NCI-H446 (cell line): ENCODE data around the gene GLI1.
A peak's percentile ranks its signal among the peaks of the same experiment; 100 is the strongest.

Experiments
- DNase-seq, 2 experiments: peaks; one replicate each; lab custom pipeline; 2025; lab: John Stamatoyannopoulos, UW

GLI1 gene

DNA sequence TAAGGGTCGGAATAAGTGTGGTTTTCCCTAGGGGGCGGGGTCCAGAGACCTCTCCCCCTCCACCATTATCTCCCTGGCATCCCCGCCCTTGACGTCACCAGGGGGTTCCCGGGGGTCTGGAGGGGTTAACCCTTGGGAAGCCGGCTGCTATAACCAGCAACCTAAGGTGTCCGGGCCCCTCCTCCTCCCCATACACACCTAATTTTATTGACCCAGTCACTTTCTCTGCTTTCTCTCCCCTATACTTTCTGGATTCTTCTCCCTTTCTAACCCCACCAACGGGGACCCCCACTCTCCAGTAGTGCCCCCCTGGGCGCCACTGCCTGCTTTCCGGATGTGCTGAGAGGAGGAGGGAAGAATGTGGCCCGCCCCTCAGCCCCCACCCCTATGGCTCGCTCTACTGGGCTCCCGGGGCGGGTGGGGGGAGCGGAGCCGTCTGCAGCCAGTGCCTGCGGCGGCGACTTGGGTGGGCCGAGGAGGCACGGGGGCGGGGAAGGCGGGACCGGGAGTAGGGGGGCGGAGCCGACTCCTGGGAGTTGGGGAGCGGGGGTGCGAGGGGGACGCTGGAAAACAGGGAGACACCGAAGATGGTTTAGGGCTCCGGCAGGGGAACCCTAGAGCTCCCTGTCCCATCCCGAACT, 1.8 kb downstream of the GLI1 start:
- DNase-seq = peak in 1 of 2 experiments; percentile 36

- no peak for DNase-seq
These were observed 2.3 kb downstream of the GLI1 start for GRCh38 chr12:57461917-57462250.

DNA sequence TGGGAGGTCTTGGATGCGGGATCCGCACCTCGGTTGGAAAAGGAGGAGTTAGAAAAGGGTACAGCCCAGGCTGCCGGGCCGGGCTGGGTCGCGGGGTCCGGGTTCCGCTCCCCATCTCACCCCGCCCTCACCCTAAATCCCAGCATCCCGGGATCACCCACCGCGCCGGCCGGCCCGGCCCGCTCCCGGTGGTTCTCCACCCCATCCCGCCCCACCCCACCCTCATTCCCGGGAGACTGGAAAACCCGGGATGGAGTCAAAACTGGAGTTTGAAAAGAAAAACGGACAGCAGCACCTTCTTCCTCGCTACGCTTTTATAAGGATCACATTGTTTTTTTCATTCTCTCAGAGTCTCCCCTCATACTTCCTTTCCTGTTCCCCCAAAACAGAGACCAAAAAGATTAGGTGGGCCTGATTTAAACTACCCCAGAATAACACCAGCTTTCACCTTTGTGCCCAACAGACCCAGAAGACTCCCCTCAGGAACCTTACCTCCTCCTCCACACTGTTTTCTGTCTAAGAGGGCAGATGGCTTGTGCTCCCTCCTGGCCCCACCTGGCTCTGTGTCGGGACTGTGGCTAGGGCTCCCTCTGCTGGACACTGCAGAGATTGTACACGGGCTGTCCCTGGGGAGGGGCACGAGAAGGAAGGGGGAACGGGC, 2.8 kb downstream of the GLI1 start:
- DNase-seq = peak; percentile 81 to 90

GRCh38 chr12:57462912-57463253, 3.3 kb downstream of the GLI1 start:
- no peak for DNase-seq

- DNase-seq = no peak
These were observed 5.0 kb downstream of the GLI1 start for GRCh38 chr12:57464569-57464968.

- no peak for DNase-seq
These were observed 5.6 kb downstream of the GLI1 start for GRCh38 chr12:57465030-57465746.

DNA sequence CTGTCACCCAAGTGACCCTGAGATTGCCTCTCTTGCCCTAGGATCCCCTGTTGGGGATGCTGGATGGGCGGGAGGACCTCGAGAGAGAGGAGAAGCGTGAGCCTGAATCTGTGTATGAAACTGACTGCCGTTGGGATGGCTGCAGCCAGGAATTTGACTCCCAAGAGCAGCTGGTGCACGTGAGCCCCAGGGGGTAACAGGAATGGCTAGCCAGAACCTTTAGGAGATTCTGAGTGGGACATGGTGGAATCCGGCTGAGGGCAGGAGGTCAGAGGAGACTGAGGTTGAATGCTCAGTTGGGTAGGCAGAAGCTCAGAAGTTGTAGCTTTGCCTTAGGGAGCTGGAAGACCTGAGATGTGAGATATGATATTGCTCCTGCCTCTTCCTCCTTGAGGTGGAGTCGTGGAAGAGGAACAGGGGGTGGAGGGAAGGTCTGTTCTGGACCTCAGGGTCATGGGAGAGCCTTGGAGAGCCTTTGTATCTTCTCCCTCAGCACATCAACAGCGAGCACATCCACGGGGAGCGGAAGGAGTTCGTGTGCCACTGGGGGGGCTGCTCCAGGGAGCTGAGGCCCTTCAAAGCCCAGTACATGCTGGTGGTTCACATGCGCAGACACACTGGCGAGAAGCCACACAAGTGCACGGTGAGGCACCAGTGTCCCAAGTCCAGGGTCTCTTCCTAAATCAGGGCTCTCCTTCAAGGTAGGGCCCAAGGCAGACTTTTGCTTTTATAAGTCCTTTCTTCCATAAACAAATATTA, 6.3 kb downstream of the GLI1 start:
- DNase-seq = no peak

DNA sequence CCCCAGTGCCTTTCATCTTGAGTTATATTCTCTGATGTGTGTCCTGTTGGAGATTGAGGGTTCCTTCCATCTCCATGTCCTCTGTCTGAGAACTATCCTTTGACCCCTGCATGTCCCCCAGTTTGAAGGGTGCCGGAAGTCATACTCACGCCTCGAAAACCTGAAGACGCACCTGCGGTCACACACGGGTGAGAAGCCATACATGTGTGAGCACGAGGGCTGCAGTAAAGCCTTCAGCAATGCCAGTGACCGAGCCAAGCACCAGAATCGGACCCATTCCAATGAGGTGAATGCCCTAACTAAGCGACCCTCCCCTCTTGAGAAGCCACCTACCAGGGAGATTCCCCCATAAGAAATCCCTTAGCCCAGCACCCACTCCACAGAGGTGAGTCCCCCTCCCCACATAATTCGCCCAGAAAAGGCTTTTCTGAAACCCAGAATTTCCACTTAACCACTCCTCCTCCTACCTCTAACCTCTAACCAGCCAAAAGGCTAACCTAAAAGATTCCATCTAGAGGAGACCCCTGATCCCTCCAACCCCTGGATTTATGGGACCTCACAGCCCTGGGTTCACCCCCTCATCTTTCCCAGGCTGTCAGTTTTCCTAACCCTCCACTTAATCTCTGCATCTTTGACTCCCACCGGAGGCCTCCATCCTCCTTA, 7.8 kb downstream of the GLI1 start:
- no peak for DNase-seq

DNA sequence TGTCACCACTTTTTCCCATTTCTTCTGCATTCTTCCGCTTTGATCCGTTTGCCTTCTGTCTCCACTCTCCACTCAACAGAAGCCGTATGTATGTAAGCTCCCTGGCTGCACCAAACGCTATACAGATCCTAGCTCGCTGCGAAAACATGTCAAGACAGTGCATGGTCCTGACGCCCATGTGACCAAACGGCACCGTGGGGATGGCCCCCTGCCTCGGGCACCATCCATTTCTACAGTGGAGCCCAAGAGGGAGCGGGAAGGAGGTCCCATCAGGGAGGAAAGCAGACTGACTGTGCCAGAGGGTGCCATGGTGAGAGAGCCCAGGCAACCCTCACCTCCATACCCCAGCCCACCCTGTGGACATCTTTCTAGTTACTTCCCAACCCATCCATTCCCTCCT, 8.3 kb downstream of the GLI1 start:
- no peak for DNase-seq

DNA sequence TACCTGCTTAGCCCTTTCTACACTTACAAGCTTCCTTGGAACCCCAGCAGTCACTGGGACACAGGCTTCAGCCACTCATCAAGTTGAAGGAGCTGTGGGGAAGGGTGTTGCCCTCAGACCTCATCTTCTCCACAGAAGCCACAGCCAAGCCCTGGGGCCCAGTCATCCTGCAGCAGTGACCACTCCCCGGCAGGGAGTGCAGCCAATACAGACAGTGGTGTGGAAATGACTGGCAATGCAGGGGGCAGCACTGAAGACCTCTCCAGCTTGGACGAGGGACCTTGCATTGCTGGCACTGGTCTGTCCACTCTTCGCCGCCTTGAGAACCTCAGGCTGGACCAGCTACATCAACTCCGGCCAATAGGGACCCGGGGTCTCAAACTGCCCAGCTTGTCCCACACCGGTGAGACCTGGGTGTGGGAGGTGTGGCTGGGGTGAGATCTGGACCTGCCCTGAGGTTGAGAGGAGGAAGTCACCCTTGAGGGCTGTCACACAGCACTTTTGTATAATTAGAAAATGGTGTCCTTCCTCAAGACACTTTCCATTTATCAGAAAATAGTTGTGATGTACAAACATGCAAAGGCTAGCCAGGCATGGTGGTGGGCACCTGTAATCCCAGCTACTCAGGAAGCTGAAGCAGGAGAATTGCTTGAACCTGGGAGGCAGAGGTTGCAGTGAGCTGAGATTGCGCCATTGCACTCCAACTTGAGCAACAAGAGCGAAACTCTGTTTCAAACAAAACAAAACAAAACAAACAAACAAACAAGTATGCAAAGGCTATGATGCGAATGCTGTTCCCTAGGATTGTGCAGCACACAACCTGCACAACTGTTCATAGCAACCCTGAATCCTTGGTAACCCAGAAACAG, 9.9 kb downstream of the GLI1 start:
- no peak for DNase-seq

DNA sequence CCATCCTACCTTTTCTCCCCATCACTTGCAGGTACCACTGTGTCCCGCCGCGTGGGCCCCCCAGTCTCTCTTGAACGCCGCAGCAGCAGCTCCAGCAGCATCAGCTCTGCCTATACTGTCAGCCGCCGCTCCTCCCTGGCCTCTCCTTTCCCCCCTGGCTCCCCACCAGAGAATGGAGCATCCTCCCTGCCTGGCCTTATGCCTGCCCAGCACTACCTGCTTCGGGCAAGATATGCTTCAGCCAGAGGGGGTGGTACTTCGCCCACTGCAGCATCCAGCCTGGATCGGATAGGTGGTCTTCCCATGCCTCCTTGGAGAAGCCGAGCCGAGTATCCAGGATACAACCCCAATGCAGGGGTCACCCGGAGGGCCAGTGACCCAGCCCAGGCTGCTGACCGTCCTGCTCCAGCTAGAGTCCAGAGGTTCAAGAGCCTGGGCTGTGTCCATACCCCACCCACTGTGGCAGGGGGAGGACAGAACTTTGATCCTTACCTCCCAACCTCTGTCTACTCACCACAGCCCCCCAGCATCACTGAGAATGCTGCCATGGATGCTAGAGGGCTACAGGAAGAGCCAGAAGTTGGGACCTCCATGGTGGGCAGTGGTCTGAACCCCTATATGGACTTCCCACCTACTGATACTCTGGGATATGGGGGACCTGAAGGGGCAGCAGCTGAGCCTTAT, 10.8 kb downstream of the GLI1 start:
- DNase-seq = no peak

- no peak for DNase-seq
These were observed 11.5 kb downstream of the GLI1 start for GRCh38 chr12:57470970-57471656.

GRCh38 chr12:57471661-57472060, 12.1 kb downstream of the GLI1 start:
- DNase-seq = no peak

DNA sequence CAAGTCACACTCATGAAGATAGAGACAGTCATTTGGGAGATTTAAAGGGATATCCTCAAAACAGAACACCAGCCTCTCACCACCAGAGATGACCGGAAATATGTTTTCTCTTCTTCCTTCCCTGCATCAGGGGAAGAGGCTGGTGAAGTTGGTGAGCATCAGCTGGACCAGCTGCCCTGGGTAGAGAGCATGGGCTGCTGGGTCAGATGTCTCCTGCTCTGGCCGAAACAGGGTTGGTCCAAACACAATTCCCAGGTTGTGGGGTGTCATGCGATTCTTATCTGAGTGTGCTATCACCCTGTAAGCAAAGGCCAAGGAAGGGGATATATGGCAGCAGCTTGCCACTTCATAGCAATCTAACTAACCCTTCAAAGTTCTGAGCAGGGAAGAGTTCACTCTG, 12.8 kb downstream of the GLI1 start:
- DNase-seq = no peak

DNA sequence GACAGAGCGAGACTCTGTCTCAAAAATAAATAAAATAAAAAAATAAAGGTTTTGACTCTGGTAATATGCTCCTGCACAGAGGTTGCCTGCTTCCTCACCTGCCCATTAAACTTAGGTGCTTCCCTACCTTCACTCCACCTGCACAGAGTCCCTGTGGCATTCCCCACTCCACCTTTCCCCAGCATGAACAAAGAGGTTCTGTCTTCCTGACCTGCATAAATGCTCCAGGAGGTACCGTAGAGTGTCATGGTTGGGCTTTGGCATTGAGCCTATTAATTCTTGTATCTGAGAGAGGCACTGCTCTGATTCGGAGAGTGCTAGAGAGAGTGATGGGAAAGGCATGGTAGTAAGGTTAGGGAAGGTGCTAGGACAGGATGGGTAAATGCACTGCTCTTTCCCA, 13.8 kb downstream of the GLI1 start:
- no peak for DNase-seq

GRCh38 chr12:57473886-57474285, 14.3 kb downstream of the GLI1 start:
- no peak for DNase-seq

GRCh38 chr12:57474430-57474829, 14.8 kb downstream of the GLI1 start:
- DNase-seq = no peak

- no peak for DNase-seq
These were observed 15.3 kb downstream of the GLI1 start for GRCh38 chr12:57474862-57475261.

DNA sequence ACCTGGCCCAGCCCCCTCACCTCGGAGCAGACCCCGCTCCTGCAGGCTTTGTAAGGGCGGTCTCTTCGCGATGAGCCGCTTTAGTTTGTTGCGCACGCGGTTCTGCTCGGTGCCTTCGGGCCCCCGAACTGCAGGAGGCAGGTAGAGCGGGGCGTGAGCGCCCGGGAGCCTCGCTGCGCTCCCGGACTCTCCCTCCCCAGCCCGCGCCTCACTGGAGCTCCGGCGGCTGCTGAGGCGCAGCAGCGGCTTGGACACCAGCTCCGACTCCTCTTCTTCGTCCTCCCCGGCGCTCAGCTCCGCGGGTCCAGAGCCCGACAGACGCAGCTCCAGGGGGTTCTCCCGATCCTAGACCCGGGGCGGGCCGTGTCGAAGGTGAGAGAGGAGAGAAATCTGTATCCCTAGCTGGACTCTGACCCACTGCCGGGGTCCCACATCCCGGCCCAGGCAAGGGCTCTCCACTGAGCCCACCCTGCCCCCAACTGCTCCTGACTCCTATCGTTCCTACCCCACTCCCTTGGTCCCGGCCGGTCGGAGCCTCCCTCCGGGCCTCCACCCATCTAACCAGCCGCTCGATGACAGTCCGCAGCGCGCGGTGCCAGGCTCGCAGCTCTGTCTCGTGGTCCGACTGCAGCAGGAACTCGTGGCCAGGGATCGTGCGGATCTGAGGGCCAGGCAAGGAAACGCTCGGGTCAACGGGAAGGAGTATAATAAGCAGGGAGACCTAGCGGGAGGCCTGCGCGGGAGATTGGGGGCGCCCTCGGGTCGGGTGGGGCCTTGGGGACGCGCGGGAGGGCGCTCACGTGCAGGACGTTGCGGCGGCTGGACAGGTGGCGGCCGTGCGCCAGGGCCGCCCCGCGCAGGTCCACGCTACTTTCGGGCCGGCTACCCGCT, 15.9 kb downstream of the GLI1 start:
- no peak for DNase-seq
